GOT3 (cell line): Measurements from ENCODE around the gene TPSD1.
"Not testable (repeated sequence)": the region's sequence is repeated elsewhere in the genome, so short reads cannot be mapped to it uniquely, and the experiment has no call there.

Experiments
- DNase-seq: peaks from one replicate; lab custom pipeline; 2025; ENCODE audit warnings: mixed read lengths; lab: John Stamatoyannopoulos, UW

The TPSD1 gene

GRCh38 chr16:1255276-1256122, at the start of gene TPSD1:
Gene TPSD1, plus strand, starts transcription at chr16:1256069. Its CDS starts 212 bp downstream, at chr16:1256281.
- DNase-seq, result not testable (repeated sequence)

DNA sequence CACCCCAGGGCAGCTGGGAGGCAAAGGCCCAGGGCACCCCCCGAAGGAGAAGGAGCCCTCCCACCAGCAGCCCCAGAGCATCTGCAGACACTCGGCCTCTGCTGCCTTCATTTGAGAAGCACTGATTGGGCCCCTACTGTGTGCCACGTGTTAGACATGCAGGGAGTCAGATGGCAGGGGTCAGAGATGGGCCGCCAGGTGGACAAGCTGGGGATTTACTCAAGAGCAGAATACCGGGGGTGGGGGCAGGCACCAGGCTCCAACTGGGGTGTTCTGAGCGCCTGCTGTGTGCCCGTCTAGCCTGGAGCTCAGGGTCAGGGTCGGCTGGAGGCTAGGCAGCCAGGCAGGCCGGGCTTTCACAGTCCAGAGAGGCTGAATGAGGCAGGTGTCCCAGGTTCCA, 49.5 kb upstream of the TPSD1 start:
- no peak for DNase-seq

DNA sequence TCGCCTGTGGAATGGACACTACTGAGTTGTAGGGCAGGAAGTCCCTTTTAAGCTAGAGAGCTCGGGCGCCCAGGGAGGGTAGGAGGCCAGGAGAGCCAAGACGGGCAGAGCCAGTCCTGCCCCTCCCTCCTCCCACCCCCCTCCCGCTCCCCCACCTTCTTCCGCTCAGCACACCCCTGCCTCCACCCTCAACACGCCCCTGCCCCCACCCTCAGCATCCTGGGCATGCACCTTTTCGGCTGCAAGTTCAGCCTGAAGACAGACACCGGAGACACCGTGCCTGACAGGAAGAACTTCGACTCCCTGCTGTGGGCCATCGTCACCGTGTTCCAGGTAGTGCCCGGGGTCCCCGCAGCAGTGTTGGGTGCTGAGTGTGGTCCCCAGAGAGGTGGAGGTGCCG, 49.1 kb upstream of the TPSD1 start:
- no peak for DNase-seq

DNA sequence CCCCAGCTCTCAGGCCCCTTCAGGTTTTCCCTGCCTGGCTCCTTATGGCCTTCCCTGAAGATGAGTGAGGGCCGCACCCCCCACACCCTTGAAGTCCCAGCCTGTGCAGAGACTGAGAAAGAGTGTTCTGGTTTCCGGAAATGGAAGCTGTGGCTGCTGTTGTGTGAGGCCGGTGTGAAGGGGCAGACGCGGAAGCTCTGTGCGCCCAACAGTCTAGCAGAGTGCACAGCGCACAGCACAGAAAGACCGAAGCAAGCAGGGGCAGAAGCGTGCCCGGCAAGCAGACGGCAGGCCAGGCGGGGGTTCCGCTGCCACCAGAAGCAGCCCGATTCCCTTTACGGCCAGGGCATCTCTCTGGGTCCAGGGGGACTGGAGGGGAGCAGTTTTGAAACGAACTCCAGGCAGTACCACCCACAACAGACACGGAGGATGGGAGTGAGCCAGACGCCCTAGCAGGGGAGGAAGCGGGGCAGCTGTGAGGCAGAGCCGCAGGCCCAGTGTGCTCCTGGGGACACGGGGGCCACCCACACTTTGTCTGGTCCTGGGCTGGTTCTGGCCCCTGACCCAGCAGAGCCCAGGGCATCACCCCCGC, 47.5 kb upstream of the TPSD1 start:
- DNase-seq, result no peak

- no peak for DNase-seq
Measured at GRCh38 chr16:1209081-1209480, 46.8 kb upstream of the TPSD1 start.

- no peak for DNase-seq
Measured at GRCh38 chr16:1210461-1210860, 45.4 kb upstream of the TPSD1 start.

DNA sequence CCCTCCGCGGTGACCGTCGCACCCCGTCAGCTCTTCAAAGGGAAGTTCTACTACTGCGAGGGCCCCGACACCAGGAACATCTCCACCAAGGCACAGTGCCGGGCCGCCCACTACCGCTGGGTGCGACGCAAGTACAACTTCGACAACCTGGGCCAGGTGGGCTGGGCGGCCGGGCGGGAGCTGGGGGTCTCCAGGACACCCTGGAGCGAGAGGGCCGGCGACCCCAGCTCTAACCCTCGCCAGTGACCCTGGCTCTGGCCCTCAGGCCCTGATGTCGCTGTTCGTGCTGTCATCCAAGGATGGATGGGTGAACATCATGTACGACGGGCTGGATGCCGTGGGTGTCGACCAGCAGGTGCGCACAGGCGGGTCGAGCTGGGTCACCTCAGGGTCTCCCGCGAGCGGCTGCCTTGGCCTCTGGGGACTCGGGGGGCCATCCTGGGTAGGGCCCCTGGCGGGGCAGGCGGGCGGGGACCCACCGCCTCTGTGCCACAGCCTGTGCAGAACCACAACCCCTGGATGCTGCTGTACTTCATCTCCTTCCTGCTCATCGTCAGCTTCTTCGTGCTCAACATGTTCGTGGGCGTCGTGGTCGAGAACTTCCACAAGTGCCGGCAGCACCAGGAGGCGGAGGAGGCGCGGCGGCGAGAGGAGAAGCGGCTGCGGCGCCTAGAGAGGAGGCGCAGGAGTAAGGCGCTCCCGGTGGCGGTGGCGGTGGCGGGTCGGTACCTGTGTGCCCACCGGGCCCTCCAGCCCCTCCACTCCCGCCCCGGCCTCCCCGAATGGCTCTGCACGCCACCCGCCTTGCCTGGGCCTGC, 44.2 kb upstream of the TPSD1 start:
- DNase-seq, result no peak

GRCh38 chr16:1212616-1213194, 43.2 kb upstream of the TPSD1 start:
- DNase-seq, result no peak

DNA sequence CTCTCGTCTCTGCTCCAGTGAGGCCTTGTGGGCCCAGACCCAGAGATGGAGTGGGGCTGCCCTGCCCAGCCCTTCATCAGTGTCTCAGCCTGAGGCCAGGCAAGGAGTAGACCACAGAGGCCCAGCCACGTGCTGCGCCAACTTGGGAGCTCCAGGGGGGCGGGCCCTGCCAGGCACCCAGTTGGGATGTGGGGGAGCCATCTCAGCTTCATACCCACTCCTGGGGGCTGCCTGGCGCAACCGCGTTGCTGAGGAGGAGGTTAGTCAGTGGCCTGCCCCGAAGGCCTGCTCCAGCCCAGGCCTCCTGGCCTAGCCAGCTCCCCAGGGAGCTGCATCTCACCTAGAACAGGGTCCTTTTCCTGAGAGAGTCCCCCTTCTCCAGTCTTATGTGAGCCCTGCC, 42.6 kb upstream of the TPSD1 start:
- no peak for DNase-seq

- no peak for DNase-seq
Measured at GRCh38 chr16:1213796-1214372, 42.0 kb upstream of the TPSD1 start.

GRCh38 chr16:1214719-1215118, 41.1 kb upstream of the TPSD1 start:
- DNase-seq, result no peak

GRCh38 chr16:1215574-1216295, 40.1 kb upstream of the TPSD1 start:
- DNase-seq, result no peak

- DNase-seq, result no peak
Measured at GRCh38 chr16:1216296-1216619, 39.6 kb upstream of the TPSD1 start.

GRCh38 chr16:1216681-1217400, 39.0 kb upstream of the TPSD1 start:
- DNase-seq, result no peak

- DNase-seq, result no peak
Measured at GRCh38 chr16:1217526-1217925, 38.3 kb upstream of the TPSD1 start.

- no peak for DNase-seq
Measured at GRCh38 chr16:1218061-1218929, 37.6 kb upstream of the TPSD1 start.

GRCh38 chr16:1218930-1219611, 36.8 kb upstream of the TPSD1 start:
- DNase-seq, result no peak

- no peak for DNase-seq
Measured at GRCh38 chr16:1220098-1220728, 35.7 kb upstream of the TPSD1 start.
